HG02981 (cell line): ENCODE measurements around the gene OSTF1.

Source experiments
- ATAC-seq: cut with Tn5 transposase; IDR thresholded peaks from one replicate; pipeline ENCODE4 v1.9.1; 2021; ENCODE audit warnings: mild to moderate bottlenecking, moderate library complexity; ENCODE audit not compliant: unreplicated experiment

The OSTF1 gene, protein sequence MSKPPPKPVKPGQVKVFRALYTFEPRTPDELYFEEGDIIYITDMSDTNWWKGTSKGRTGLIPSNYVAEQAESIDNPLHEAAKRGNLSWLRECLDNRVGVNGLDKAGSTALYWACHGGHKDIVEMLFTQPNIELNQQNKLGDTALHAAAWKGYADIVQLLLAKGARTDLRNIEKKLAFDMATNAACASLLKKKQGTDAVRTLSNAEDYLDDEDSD

DNA sequence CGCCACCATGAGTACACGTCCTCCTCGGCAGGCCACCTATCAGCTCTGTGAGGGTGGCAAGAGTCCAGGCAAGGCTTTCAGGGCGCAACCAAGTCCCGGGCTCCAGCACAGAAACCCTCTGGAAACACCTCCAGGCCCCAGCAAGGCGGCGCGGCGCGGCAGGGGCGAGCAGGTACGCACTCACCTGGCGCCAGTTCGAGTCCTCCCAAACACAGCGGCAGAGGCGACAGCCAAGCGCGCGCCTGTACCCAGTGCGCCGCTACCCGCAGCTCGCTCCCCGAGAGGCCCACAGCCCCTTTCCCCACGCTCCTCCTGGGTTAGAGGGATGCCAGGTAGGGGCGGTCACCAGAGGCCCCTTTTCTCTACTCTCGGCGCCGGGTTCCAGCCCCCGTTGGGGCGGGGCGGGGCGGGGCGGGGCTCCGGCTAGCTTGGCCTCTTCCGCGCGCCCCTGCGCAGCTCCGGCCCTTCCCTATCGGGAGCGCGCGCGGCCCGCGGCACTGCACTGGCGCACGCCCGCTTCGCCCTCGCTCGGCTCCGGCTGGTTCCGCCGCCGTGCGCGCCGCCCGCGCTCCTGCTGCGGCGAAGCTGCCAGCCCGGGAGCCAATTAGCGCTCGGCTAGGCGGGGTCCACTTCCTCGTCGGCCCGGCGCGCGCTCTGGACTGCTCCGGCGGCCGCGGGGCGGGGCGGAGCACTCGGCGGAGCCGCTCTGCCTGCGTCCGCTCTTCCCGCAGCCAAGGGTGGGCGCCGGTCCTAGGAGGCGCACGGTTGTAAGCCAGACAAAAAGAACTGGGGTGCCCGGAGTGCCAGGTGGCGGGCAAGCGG is at the start of gene OSTF1, which contains the start of gene NMRK1:
Gene OSTF1 (plus strand): TSS at position 691 of the 822 bp plus-strand sequence. CDS start 179 bp downstream, outside the sequence.
Gene NMRK1 (minus strand): TSS at position 332 of the 822 bp plus-strand sequence. CDS start 5,040 bp downstream, outside the sequence.
- ATAC-seq: peak; percentile 90

DNA sequence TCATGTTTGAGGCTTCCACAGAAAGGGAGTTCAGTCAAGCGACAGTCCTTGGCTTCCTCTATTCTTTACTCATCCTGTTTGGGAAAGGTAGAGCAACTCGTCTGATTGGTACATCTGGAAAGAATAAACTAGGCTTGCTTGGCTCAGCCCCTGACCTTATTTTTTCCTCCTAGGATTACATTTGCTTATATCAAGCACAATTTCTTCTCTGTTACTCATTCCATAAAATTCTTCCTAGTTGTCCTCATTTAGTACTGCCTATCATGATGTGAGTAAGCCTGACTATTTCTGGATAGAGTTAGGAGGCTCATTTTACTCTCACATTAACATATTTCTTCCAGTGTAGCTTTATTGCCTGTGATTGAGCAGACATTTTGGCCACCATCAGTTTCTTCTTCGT is 49.3 kb upstream of the OSTF1 start:
- ATAC-seq: no peak

DNA sequence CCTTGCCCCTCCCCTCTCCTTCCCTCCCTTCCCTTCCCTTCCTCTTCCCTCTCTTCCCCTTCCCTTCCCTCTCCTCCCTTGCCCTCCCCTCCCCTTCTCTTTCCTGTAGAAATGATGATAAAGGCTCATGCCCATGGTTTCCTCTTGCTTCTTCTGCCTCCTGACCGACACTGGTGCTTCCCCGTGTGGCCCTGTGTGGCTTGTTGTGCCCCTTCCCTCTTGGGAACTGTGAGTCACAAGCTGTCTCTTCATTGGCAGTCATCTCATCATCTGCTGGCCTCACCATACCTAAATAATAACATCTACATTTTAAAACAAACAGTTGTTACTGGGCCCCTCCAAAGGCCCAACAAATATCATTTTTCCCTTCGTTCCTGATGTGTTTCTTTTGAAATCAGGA is 48.5 kb upstream of the OSTF1 start:
- no peak for ATAC-seq

DNA sequence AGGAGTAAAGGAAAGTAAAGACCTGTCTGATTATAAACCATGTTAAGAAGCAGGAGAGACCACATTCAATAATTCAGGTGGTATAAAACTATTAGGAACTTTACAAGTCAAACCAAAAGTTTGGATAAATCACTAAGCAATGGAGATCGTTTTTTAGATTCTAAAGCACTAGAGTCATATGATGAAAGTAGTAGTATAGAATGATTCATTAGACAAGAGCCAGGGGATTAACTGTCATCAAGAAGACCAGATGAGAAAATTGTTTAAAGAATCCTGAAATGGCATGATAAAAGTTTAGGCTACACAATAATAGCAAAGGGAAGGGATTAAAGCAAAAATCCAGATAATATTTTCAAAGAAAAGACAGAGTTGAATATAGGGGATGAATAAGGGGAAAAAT is 47.3 kb upstream of the OSTF1 start:
- no peak for ATAC-seq

- ATAC-seq: no peak
These were observed 41.5 kb upstream of the OSTF1 start for GRCh38 chr9:75046725-75047345.

DNA sequence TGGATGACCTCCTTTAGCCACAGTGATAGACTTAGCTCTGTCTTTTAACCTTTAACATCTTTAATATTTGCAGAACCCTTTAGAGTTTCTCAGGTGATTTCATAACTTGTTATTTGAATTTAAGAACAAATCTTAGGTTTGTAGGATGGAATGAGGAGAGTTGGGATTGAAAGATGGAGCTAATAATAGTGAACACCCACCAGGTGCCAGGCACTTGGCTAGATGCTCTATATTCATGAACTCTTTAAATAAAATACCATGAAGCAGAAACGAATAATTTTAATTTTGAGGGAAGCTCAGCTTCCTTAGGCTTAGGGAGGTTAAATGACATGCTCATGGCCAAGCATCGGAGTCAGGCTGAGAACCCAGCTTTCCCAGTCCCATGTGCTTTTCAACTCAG is 40.8 kb upstream of the OSTF1 start:
- no peak for ATAC-seq

- ATAC-seq: no peak
These were observed 37.0 kb upstream of the OSTF1 start for GRCh38 chr9:75051285-75051684.

GRCh38 chr9:75053869-75054268 is 34.4 kb upstream of the OSTF1 start:
- ATAC-seq: peak; percentile 97

- no peak for ATAC-seq
These were observed 33.8 kb upstream of the OSTF1 start for GRCh38 chr9:75054368-75055001.

- no peak for ATAC-seq
These were observed 27.1 kb upstream of the OSTF1 start for GRCh38 chr9:75061169-75061568.

- ATAC-seq: no peak
These were observed 24.6 kb upstream of the OSTF1 start for GRCh38 chr9:75063556-75064305.

DNA sequence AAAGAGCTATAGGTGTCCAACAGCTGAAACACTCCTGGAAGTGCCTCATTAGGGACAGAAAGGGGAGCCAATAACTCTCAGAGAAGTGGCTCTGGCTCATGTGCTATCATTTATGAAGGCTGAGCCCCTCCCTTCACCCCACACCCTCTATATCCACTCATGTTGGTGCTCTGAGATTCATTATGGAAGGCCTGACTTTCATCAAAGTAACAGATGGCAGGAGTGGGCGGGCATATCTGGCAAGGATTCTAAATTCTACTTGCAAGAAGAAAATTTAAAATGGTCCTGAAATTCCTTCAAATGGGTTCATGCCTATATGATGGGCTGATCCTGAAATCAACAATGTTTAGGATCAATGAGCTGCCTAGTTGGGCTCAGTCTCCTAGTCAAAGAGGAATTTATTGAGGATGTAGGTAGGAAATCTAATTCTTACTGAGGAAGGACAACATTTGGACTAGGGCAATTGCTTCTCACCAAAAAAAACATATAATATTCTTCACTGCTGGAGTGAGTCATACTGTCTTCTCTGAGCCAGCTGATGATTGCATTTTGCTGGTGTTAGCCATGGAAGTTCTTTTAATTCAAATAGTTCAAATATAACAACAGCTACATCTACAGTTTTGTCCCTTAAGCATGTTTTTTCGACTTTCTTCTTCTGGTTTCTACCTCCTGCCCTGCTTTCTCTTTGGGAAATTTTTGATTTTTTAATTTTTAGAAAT is 23.8 kb upstream of the OSTF1 start:
- ATAC-seq: no peak

- ATAC-seq: no peak
These were observed 22.8 kb upstream of the OSTF1 start for GRCh38 chr9:75065510-75065909.

GRCh38 chr9:75067894-75068293 is 20.4 kb upstream of the OSTF1 start:
- ATAC-seq: no peak

- no peak for ATAC-seq
These were observed 19.1 kb upstream of the OSTF1 start for GRCh38 chr9:75069171-75069570.

DNA sequence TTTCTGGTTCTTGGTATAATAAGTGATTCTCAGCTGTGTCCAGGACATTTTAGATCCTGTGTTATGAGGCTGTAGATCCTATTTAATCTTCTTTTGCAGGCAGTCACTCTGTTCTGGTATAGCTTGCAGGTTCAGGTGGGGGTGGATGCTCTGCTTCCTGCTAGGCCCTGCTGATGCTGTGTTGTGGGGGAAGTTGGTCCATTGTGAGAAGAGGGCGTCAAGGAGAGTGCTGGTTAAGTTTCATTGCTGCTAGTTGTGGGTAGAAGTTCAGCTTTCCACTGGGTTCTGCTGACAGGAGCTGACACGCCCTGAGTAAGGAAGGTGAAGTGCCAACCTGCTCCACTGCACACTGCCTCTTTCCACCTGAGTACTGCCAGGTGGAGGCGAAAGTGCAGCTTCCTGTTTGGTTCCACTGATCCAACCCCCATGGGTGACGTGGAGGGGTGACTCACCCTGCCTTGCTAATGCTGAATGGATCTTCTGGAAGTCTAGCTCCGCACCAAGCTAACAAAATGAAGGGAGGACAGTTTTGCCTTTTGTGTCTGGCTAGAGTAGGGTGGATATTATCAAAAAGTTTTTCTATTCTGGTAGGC is 16.7 kb upstream of the OSTF1 start:
- ATAC-seq: no peak

- ATAC-seq: no peak
These were observed 15.4 kb upstream of the OSTF1 start for GRCh38 chr9:75072895-75073294.

- ATAC-seq: no peak
These were observed 6.7 kb upstream of the OSTF1 start for GRCh38 chr9:75081632-75082031.

- ATAC-seq: no peak
These were observed 4.9 kb upstream of the OSTF1 start for GRCh38 chr9:75083188-75083970.
